HG03460 (cell line): ENCODE results near the gene PADI6.
"Not testable (repeated sequence)": the region's sequence is repeated elsewhere in the genome, so short reads cannot be mapped to it uniquely, and the experiment has no call there.

ENCODE experiments used
- ATAC-seq: cut with Tn5 transposase; IDR thresholded peaks from one replicate; pipeline ENCODE4 v1.9.1; 2021; ENCODE audit not compliant: unreplicated experiment

PADI6 gene

DNA sequence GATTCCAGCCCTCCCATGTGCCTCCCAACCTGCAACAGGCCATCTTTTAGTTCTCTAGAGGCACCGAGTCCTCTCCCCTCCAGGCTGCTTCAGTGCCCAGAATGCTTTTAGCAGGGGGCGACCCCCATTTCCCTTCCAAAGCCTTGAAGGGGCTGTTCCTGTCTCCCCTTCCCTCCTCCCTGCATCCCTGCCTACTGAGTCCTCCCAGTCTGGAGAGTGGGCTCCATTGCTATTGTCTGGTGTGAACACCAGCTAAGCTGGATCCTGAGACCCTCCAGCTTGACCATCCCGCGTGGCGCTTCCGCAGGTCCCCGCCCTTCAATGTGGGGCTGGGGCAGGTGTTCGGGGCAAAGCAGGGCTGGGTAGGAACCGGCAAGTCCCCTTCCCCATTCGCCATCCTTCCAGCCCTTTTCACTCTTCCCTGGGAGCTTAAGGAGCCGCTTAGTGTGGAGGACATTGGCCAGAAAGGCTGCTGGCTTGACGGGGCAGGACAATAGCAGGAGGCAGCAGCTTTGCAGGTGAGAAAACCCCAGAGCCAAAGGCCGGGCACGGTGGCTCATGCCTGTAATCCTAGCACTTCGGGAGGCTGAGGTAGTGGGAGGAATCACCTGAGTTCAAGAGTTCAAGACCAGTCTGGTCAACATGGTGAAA lies 32.2 kb downstream of the PADI6 start:
- no peak for ATAC-seq

DNA sequence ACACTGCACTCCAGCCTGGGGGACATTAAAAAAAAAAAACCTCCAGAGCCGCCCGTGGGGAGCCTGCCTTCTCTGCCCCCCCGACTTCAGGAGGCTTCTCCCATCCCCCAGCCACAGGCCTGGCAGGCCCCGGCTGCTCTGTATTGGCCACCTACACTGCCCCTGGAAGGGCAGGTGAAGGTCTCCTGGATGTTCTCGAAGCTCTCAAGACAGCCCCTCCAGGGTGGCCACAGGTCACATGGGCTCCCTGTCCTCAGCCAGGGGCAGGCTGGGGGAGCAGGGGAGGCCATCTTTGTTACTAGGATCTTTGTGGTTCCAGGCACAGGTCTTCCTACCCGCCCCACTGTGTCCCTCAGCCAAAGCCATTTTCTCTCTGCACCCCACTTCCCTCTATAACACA lies 32.8 kb downstream of the PADI6 start:
- ATAC-seq: no peak

DNA sequence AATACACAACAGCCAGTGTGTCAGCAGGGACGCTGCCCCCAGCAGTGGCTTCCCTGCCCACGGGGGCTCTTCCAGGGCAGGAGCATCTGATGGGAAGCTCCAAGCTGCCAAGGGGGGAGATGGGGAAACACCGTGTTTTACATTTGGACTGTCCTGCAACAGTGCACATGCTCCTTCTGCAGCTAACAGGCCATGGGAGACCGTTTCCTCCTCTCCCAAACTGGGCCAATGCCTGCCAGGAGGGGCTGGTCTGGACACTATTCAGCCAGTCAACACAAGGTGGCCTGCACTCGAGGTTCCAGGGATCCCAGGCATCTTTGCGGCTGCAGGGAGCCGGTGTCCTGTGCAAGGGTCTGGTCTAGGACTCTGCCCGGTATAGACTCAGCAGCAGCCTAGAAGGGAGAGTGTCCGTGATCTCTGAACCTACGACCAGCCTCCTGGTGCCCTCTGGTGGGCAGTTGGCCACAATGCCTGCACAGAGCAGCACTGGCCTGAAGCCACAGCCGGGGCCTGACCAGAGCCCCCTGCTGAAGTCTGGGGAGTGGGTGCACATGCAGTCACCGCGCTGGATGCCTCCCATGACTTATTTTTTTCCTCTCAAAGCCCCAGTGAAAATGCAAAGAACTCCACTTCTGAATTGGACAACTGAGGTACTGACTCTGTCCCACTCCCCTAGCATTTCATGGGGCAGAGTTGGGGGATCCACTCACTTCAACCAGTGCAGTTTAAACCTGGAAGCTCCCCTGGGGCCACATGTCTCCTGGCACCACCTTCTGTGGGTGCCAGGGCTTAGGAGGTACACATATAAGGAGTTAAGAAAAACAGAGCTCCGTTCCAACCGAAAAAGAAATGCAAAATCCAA lies 34.1 kb downstream of the PADI6 start:
- no peak for ATAC-seq

DNA sequence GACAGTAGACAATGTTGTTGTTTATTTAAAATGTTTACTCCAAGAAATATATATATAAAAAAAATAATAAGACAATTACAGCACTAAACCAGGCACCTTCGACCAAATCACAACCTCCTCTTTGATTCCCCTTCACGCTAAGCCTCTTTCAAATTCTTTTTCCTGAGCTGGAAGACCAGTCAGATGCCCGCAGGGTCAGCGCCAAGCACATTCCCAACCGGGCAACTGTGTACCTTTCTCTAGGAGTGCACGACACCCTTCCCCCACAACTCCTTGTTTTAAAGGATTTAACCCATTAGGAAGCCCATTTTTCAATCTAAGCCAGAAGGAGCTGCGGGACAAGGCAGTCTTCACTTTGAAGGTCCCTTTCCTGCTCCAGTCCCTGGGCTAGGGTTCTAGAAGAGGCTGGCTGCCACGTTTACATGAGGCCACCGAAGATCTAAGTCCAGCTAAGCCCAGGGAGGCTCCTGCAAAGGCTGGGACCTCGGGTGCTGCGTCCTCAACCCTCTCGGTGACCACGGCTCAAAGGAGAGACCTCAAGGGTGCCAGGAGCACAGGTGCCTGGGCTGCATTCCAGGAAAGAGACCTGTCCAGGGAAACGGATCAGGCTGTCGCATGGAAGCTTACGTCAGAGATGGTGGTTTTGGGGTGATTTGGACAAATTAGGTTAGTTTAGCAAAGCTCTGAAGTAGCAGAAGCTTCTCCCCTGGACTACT lies 34.9 kb downstream of the PADI6 start:
- ATAC-seq: not testable (repeated sequence)

DNA sequence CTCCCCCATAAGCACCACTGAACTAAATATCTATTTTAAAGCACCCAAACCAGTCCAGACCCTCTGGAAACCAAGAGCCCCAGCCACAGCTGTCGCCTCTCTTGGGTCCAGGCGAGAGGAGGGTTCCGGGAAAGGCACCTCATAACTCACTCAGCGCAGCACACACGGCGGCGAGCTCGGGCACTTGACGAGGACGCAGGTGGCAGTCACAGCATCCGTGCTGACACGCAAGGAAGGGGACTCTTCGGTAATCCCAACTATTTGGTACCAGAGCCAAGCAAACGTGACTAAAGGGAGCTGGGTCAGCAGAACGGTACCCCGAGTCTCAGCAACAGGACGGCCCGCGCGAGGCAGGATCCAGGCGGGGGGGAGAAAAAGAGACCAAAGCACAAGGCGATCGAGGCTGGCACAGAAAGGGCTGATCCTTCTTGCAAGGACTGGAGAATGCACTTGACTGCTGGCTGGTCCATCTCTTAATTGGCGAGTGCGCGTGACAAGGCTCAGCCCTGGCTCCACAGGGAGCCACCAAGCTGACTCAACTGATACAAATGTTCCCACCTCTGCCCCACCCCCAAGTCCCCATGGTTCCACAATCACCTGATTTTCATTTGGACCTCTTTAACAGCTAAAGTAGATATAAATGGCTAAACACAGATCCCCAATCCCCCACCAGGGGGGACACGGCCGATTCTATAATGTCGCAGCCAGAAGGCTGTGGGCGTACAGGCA lies 36.0 kb downstream of the PADI6 start:
- not testable (repeated sequence) for ATAC-seq

DNA sequence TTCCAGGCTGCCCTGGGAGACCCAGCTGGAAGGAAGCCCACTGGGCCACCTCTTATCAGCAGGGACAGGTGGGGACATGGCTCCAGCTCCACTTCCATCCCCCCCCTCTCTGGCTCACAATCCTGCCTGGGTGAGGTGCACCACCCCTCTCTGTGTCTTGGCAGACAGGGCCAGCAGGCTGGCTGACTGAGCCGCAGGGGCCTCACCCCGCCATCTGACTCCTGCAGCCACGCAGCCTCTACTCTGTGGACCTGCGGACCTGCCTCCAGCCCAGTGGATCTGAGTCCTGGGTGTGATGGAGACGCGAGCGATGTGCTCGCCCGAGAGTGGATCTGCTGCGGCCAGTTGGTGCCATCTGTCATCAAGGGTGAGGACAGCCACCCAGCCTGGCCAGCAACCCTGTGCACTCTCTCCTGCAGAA lies 37.4 kb downstream of the PADI6 start:
- ATAC-seq: no peak

DNA sequence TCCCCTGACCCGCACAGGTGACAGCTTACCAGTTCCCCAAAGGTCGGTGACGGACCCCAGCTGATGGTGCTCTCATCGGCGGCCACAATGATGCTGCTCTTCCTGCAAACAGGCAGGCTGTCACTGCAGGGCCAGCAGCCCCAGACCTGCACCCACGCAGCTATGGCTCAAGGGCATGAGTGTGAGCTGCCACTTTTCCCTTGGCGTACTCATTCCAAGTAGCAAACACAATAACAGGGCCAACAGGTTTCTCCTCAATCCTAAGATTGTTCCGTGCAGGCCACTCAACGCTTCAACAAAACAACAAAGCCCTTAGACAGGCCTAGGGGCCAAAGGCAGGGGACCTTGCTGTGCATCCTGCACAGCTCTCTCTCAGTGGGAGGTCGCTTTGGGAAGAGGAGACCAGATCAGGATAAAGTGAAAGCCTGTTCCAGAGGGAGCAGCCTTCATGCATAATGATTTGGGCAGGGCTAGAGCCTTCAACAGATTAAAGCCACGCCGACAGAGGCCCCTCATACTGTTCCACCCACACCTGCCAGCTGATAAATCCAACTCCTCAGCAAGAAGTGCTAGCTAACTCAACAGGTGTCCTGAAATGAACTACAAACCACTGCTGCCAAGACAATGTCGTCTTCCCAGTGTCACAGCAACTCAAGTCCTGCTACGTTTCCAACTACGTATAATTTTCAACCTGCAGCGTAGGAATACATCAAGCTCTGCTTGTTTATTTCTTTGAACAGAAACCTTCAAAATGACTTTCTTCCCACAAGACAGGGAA lies 40.3 kb downstream of the PADI6 start:
- ATAC-seq: no peak

DNA sequence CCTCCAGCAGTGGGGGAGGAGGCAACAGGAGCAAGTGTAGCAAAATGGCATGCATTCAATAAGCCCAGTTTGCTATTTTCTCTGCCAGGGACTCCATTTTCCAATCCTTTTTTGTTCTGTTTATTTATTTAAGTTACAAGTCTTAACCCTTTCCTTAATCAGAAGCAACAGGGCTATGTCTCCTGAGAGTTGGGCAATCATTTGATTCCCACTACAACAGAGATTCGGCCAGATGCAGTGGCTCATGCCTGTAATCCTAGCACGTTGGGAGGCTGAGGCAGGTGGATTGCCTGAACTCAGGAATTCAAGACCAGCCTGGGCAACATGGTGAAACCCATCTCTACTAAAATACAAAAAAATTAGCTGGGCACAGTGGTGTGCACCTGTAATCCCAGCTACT lies 42.0 kb downstream of the PADI6 start:
- ATAC-seq: no peak

DNA sequence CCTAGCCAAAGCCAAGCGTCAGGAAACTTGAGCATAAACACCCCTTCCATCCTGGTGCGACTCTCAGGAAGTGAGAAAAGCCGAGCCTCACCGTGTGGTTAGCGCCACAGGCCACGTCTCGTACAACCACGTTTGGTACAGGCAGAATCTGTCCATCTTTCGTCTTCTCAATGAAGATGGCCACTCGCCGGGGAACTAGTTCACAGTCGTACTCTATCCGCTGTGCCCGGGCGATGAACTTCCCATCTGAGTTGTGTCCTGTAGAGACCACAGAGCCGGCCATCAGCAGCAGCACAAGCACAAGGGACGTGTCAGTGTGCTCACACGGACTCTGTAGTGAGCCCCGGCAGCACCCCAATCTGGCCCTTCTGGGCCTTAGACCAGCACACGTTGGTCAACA lies 44.4 kb downstream of the PADI6 start:
- no peak for ATAC-seq

DNA sequence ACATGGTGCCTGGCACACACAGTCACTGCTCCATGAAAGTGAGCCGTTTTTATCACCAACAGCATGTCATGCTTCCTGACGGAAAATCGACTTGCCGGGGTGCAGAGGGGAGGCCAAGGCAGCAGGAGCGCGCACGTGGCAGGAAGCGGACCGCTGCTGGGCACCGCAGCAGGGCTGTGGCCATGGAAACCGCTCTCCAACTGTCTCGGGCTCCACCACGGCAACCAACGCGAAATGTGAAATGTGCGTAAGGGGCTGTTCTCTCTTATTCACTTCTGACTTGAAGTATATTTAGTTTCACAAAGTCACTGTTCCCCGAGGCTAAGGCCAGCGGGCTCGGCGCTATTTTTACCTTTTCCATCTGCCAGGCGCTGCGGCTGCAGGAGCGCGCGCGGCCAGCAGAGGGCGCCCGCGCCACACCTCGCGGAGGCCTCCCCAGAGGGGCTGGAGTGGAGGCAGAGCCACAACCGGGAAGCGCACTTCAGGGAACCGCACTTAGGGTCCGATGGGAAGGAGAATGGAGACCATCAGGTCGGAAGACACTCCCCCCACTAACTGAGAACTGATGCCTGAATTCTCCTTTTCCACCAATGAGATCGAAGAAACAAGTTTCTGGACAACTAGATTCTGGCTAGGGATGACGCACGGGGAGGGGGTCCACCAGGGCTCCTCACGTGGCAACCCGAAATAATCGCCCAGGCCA lies 47.8 kb downstream of the PADI6 start:
- no peak for ATAC-seq

DNA sequence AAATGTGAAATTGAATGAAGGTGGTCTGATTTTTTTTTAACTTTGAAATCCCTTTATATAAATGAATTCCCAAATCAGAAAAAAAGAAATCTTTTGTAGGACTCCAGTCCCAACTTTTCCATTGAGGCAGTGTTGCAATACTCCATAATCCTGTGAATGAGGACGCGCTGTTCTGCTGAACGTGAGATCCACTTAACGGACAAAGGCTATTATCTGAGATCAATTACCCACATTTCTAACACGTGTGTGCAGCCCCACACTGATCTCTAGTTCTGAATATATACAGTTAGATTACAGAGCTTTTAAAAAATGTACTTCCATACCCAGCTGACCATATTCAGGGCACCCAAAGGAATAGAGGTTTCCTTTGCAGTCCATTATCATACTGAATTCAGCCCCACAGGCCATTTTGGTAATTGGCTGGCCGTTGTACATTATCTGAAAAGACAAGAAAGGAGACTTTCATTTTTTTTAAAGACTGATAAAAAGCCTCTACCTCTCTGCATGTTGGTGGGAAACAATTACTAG lies 48.5 kb downstream of the PADI6 start:
- ATAC-seq: no peak

DNA sequence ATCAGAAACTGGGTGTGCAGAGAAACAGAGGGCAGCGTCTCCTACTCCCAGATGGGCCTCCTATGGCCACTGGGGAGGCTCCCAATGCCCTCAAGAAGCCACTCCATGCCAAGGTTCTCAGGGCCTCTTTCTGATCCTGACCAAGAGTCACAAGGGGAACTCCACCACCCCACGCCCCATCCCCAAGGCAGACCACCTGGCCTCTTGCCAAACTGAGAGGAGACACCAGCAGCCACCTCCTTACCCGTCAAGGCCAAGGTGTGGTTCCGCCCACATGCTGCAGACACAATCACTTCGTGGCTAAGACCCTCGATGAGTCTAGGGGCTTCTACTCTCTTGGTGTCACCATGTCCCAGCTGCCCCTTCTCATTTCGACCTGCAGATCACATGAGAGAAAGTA lies 50.5 kb downstream of the PADI6 start:
- no peak for ATAC-seq

DNA sequence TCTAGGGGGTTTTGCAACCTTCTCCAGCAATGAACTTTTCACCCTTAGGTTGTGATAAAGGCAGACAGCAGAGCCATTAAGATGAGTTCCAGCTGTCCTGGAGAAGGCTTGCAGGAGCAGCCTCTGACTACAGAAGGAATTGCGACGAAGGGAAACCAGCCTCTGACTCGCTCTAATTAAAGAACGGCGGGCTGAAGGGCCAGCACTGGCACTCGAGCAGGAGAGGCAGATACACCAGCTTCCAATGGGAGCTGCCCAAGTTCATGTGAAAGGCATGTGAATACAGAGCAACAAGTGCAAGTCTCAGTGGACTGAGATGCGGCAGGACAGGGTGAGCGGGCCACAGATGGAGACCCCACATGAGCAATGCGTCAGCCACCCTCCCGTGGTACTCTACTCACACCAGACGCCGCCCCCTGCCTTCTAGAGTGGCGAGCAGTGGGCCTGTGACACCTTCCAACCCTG lies 51.8 kb downstream of the PADI6 start:
- no peak for ATAC-seq

DNA sequence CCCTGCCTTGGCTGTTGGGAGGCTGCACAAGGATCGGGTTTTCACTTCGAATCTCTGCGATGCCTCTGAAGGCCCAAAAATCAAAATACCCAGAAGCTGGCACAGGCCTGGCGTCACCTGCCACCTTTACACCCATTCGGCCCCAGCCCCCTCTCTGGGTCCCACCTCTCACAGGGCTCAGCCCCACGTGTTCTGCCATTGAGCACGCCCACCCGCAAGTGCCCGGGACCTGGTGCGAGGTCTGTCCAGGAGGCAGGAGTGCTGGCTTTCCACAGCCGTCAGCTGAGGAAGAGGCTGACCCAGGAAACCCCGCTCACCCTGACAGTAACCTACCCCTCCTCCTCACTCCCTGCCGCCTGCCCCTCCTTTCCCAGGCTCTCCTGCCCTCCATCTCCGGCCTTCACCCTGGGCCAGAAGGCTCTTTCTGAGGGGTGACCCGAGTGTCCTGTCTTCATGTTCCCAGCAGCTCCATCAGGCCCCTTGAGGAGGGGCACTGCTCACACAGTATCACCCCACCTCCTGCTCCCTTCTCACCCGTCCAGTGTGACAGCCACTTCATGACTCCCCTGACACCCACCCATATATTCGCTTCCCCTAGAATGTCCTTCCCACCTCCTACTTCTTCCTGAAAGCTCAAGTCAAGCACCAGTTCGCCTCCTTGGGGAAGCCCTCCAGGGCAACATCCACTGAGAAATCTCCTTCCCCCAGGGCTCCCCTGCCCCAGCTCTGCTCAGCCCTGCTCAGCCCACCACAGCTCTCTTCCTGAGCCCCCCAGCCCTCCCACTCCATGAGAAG lies 54.0 kb downstream of the PADI6 start:
- ATAC-seq: no peak

DNA sequence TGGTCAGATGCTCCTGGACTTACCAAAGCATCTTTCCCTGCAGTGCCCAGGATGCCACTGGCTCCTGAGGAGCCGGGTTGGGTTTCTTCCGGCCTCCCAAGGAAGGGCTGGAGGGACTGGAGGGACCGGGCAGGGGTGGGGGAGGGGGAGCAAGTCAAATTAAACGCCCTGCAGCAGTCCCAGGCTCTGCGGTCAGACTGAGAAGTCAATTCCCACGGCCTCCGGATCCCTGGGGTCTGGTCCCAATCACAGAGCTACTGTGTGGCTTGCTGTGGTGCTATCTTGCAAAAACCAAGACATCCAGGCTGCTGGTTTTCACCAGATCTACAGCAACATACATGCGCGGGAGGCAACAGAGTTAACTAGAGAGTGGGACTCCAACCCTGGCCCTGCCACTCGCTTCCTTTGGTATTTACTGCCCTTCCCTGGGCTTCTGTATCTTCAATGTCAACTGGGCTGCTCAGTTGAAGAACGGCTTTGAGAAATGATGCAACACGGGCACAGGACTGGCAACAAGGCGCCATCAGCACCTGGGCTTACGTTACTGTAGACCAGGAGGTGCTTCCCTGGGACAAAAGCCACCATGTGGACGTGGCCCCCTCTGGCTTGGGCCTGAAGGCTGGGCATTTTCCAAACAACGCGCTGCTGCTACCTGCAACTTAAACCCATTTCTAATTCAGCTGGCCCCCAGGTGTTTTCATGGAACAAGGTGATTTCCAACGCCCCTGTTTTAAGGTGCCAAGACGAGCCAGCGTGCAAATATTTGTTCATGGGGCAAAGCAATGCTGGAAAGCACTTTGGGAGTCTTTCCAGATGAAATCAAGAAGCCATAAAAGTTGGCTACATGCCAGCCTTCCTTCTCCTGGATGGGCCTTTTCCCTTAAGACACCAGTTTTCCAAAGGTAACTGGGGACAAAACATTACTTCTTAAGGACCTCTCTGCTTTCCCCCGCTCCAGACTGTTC lies 56.0 kb downstream of the PADI6 start:
- no peak for ATAC-seq

DNA sequence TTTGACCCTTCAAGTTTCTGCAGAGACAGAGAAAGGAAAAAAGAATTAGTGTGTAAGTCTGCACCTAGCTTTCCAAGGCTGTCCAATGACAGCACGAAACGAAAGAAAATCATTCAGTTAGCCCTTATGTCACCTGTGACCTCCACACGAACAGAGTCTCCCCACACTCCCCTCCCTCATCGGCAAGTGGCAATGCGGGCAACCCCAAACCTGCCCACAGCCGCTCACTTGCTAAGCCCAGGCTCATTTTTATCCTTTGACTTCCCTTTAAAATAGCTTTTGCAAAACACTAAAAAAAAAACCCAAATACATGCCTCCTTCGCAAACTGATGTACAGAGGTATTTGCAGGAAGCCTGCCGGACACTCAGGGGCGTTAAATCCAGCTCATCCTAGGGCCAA lies 57.2 kb downstream of the PADI6 start:
- ATAC-seq: no peak

DNA sequence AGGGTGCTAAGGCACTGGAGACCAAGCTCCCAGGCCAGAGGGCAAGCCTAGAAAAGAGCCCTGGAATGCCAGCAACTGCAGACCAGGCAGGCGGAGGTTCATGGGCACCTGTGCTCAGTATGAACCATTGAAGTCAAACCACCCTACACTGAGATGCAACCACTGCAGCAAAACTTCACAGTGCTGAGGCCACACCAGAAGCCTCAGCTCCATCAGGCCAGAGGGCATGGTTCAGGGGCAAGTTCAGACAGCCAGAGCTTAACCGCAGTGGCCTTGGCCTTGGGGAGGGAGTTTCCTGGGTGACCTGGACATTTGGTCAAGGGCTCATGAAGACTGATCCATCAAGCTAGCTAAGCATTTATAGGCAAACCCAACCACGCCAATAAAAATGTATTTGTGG lies 60.4 kb downstream of the PADI6 start:
- ATAC-seq: no peak

DNA sequence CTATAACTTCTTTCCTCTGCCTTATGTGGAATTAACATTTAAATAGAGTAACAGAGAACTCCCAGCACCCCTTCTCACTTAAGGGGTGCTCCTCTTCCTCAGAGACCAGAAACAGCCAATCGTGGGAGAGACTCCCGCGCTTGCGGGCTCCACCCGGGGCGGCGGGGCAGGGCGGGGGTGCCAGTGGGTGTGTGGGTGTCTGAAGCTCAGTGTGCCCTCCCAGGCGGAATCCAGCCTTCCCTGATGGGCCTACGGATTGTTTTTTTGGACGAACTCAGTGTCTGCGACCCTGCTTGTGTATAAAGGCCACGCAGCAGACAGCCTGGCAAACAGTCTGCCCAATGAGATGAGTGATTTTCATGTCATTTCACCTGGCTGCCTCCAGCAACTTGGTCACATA lies 61.3 kb downstream of the PADI6 start:
- no peak for ATAC-seq
